Measurements from ENCODE around the gene DLG2.

DLG2 gene

GRCh38 chr11:83941050-83941449 lies 1686.1 kb downstream of the DLG2 start:
- DNase-seq = no peak

- DNase-seq = no peak
These were observed 1689.0 kb downstream of the DLG2 start for GRCh38 chr11:83938148-83938547.

GRCh38 chr11:83933008-83933407 lies 1694.1 kb downstream of the DLG2 start:
- no peak for DNase-seq

- no peak for DNase-seq
These were observed 1699.7 kb downstream of the DLG2 start for GRCh38 chr11:83927422-83927821.

- no peak for DNase-seq
These were observed 1702.2 kb downstream of the DLG2 start for GRCh38 chr11:83924795-83925542.

- no peak for DNase-seq
These were observed 1703.2 kb downstream of the DLG2 start for GRCh38 chr11:83923961-83924360.

- no peak for DNase-seq
These were observed 1704.2 kb downstream of the DLG2 start for GRCh38 chr11:83922953-83923352.

GRCh38 chr11:83922318-83922717 lies 1704.8 kb downstream of the DLG2 start:
- no peak for DNase-seq

- DNase-seq = no peak
These were observed 1705.5 kb downstream of the DLG2 start for GRCh38 chr11:83921447-83922192.

GRCh38 chr11:83918476-83918875 lies 1708.7 kb downstream of the DLG2 start:
- DNase-seq = no peak

GRCh38 chr11:83914995-83915394 lies 1712.1 kb downstream of the DLG2 start:
- DNase-seq = no peak

GRCh38 chr11:83909579-83910534 lies 1717.3 kb downstream of the DLG2 start:
- DNase-seq = no peak

GRCh38 chr11:83908298-83908856 lies 1718.8 kb downstream of the DLG2 start:
- no peak for DNase-seq

GRCh38 chr11:83895516-83895915 lies 1731.6 kb downstream of the DLG2 start:
- no peak for DNase-seq

GRCh38 chr11:83881428-83881827 lies 1745.7 kb downstream of the DLG2 start:
- DNase-seq = no peak

GRCh38 chr11:83871054-83871453 lies 1756.1 kb downstream of the DLG2 start:
- DNase-seq = no peak

- no peak for DNase-seq
These were observed 1760.5 kb downstream of the DLG2 start for GRCh38 chr11:83866655-83867054.

- DNase-seq = no peak
These were observed 1761.3 kb downstream of the DLG2 start for GRCh38 chr11:83865636-83866461.

GRCh38 chr11:83864412-83865057 lies 1762.6 kb downstream of the DLG2 start:
- DNase-seq = no peak

GRCh38 chr11:83863272-83863671 lies 1763.9 kb downstream of the DLG2 start:
- DNase-seq = no peak

GRCh38 chr11:83862691-83863090 lies 1764.5 kb downstream of the DLG2 start:
- no peak for DNase-seq

Measured in CD4-positive, alpha-beta T cell treated with Interferon alpha-2 for 1 hour (primary cell).